Left renal pelvis (tissue), 4 donors: ENCODE results near the gene NFE2L3. TPM values are rescaled to one million over a fixed set of nuclear protein-coding genes. Genes with fewer than 3 reads are reported as not detected.

Experiments
- polyA plus RNA-seq, 4 donors: library from polyadenylated mRNA; unstranded; fragments of 120-200 nt; gene quantifications; one replicate each; pipeline ENCODE4 v1.2.1, GENCODE V29; 2013; ENCODE audit not compliant: insufficient read length in 4 of 4

Gene NFE2L3
- polyA plus RNA-seq, 4 donors: 5.9 to 42.3 (median 35.0) TPM

Other genes starting within 250 kb of the NFE2L3 start
- 1,000 to 10,000 TPM; 1,061 to 1,650 (median 1,619) TPM for gene HNRNPA2B1, start 48.5 kb downstream of the NFE2L3 start, polyA plus RNA-seq
- 100 to 1,000 TPM; 250 to 363 (median 342) TPM for gene CBX3, start 49.5 kb downstream of the NFE2L3 start, polyA plus RNA-seq
- gene SNX10, start 139.7 kb downstream of the NFE2L3 start, polyA plus RNA-seq: 10 to 100 TPM in 3 of 4 donors, 1 to 10 TPM in 1; 9.0 to 26.1 (median 20.7) TPM